Skin epidermis (tissue), 12 donors: ENCODE measurements around the gene TBC1D9.
A peak's percentile ranks its signal among the peaks of the same experiment; 100 is the strongest.
"Not testable (repeated sequence)": the region's sequence is repeated elsewhere in the genome, so short reads cannot be mapped to it uniquely, and the experiment has no call there.

Source experiments
- H3K27ac ChIP-seq, 21 experiments: fragments of 200-600 bp; sonication (generic) in 11 of 21; one replicate each; pipeline ENCODE4 v1.5.0; 2020; ENCODE audit warnings: mild to moderate bottlenecking in 3 of 21, inconsistent platforms in 2 of 21, moderate library complexity in 2 of 21
- H3K4me3 ChIP-seq, 7 experiments: fragments of 200-600 bp; sonication (generic) in 2 of 7; one replicate each; pipeline ENCODE4 v1.5.0; 2020; ENCODE audit warnings: inconsistent platforms in 2 of 7, mild to moderate bottlenecking in 2 of 7, moderate library complexity in 1 of 7

Gene TBC1D9

GRCh38 chr4:140756319-140757231 lies at the start of gene TBC1D9:
Gene TBC1D9 (minus strand): TSS chr4:140756385. CDS start chr4:140756045, 340 bp downstream.
- H3K4me3 ChIP-seq: peak within 1 kb of the TSS; percentile 52 to 86 (median 77)
- H3K27ac ChIP-seq: peak within 1 kb of the TSS; percentile 84 to 95 (median 90)

GRCh38 chr4:140805293-140805692 lies 49.1 kb upstream of the TBC1D9 start:
- no peak overlapping the region for H3K4me3 ChIP-seq
- H3K27ac ChIP-seq: no peak overlapping the region

- no peak overlapping the region for H3K27ac ChIP-seq
Measured at GRCh38 chr4:140802591-140802990, 46.4 kb upstream of the TBC1D9 start.

GRCh38 chr4:140800666-140801065 lies 44.5 kb upstream of the TBC1D9 start:
- no peak overlapping the region for H3K4me3 ChIP-seq
- no peak overlapping the region for H3K27ac ChIP-seq

More at GRCh38 chr4:140802591-140802990, 46.4 kb upstream of the TBC1D9 start:
- no peak overlapping the region for H3K4me3 ChIP-seq

DNA sequence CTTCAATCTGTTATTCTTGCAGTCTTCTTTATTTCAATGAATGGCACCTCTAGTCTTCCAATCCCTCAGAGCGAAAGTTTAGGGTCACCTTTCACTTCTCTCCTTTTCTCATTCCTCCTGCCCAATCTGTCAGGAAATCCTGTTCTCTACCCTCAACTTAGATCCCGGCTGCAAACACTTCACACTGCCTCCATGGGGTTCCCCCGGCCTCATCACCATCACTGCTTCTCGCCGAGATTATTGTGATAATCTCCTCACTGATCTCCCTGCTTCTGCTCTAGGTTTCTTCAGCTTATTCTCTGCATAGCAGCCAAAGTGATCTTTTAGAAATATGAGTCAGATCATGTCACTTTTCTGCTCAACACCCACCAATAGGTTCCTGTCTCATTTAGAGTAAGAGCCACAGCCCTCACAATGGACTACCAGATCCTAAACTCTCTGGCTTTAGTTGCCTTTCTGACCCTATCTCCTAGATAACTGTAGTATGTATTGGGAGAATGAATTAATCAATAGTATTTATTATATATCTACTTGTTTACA lies 43.6 kb upstream of the TBC1D9 start:
- H3K4me3 ChIP-seq: no peak overlapping the region
- H3K27ac ChIP-seq: no peak overlapping the region

DNA sequence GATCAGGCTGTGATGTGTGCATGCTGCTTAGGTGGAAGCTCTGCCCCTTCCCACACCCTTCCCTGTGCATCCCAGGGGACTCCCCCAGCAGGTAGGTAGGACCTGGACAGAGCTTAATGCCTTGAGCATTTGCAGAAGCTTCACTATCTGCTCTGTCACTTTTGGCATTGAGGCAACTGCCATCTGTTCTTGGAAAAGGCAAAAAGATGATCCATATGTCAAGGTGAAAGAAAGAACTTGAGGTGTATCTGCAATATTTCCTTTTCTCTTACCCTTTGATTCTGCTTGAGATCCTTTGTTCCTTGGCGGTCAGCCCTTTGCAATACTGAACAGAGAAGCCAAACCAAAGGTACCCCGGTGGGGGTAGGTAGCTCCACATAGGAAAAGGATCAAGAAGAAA lies 37.1 kb upstream of the TBC1D9 start:
- Histone ChIP-seq H3K27ac (no peak overlapping the region), H3K4me3 (no peak overlapping the region)

- peak overlapping the region in 12 of 21 experiments; percentile 1 to 80 (median 39) for H3K27ac ChIP-seq
- no peak overlapping the region for H3K4me3 ChIP-seq
Measured at GRCh38 chr4:140790765-140791164, 34.6 kb upstream of the TBC1D9 start.

- peak overlapping the region in 13 of 21 experiments; percentile 1 to 80 (median 33) for H3K27ac ChIP-seq
- H3K4me3 ChIP-seq: no peak overlapping the region
Measured at GRCh38 chr4:140790171-140790570, 34.0 kb upstream of the TBC1D9 start.

DNA sequence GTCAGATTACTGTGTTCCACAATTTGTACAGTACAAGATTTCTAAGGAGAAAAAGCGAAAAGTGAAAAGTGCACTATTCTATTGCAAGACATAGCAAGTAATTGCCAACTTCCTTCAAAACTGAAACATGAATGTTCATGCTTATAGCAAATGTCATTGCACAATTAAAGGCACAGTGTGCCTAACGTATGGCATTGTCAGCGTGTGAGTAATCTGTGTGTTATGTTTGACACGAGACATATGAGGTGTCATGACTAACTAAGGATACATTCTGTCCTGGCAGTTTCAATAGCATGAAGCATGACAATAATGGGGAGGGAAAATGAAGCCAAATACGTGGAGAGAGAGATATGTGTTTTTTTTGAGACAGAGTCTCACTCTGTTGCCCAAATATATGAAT lies 33.6 kb upstream of the TBC1D9 start:
- H3K4me3 ChIP-seq: no peak overlapping the region
- peak overlapping the region in 5 of 21 experiments; percentile 37 to 80 (median 54) for H3K27ac ChIP-seq

- H3K4me3 ChIP-seq: not testable (repeated sequence)
Measured at GRCh38 chr4:140782787-140783186, 26.6 kb upstream of the TBC1D9 start.

GRCh38 chr4:140781596-140781995 lies 25.4 kb upstream of the TBC1D9 start:
- H3K4me3 ChIP-seq: no peak overlapping the region
- H3K27ac ChIP-seq: no peak overlapping the region

More at GRCh38 chr4:140782787-140783186, 26.6 kb upstream of the TBC1D9 start:
- H3K27ac ChIP-seq: not testable (repeated sequence)

GRCh38 chr4:140777894-140778293 lies 21.7 kb upstream of the TBC1D9 start:
- Histone ChIP-seq H3K4me3 (no peak overlapping the region), H3K27ac (no peak overlapping the region)

- Histone ChIP-seq H3K27ac (no peak overlapping the region), H3K4me3 (no peak overlapping the region)
Measured at GRCh38 chr4:140777386-140777785, 21.2 kb upstream of the TBC1D9 start.

DNA sequence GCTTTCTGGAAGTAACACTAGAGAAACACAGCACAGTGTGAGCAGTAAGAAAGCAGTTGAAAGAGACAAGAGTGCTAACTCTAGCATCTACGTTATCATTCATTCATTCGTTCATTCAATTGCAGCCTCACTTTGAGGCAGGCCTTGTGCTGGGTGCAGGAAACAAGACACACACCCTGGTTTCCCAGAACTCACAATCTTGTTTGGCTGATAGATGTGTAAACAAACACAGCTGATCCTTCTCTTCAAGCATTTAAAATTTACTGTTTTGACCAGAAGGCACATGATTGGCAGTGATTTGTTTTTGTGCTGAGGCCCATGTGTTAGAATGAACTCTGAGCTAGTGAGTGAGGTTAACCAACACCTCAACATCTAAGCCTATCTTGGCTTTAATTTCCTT lies 20.4 kb upstream of the TBC1D9 start:
- no peak overlapping the region for H3K4me3 ChIP-seq

DNA sequence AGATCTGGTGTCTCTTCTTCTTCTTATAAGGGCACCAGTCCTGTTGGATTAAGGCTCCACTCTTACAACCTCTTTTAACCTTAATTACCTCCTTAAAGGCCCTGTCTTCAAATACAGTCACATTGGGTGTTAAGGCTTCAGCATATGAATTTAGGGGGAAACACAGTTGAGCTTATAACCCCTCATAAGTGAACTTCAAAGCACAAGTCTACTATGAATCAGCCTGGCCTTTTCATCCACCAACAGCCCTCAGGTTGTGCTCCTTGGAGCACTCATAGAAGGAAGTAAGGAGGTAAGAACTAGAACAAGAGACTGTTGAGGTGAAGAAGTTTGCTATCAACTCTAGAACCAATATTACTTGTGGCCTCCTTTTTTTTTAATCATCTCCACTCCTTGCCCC lies 18.8 kb upstream of the TBC1D9 start:
- H3K27ac ChIP-seq: no peak overlapping the region
- no peak overlapping the region for H3K4me3 ChIP-seq

More for the DNA sequence above, 20.4 kb upstream of the TBC1D9 start:
- H3K27ac ChIP-seq: no peak overlapping the region

DNA sequence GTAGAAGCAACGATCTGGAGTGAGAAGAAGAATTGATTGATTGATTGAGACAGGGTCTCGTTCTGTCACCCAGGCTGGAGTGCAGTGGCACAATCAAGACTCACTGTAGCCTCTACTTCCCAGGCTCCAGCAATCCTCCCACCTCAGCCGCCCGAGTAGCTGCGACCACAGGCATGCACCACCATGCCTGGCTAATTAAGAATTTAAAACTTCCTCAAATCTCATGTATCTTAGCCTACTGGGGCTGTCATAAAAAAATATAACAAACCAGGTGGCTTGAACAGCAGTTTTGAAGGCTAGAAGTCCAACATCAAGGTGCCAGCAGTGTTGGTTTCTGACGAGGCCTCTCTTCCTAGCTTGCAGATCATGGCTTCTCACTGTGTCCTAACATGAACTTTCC lies 18.3 kb upstream of the TBC1D9 start:
- Histone ChIP-seq H3K27ac (no peak overlapping the region), H3K4me3 (no peak overlapping the region)

DNA sequence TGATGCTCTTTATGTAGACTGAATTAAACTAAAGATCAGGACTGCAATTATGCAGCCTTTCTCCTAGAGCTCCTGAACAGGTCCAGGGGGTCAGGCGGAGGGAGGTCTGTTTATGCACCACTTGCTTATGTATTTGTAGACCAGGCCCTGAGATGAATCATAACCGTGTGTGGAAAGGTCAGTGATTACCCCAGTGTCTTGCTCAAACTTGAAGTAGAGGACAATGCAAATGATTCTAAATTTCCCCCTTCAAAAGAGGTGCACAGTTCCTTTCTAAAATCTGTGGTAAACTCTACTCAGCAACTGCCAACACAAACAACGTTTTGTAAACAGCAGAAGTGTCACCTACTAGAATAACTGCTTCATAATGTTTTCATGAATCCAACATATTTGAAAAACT lies 13.0 kb upstream of the TBC1D9 start:
- Histone ChIP-seq H3K4me3 (no peak overlapping the region), H3K27ac (no peak overlapping the region)

GRCh38 chr4:140764785-140765392 lies 8.7 kb upstream of the TBC1D9 start:
- Histone ChIP-seq H3K4me3 (no peak overlapping the region), H3K27ac (no peak overlapping the region)

- no peak overlapping the region for H3K4me3 ChIP-seq
- H3K27ac ChIP-seq: peak overlapping the region in 1 of 21 experiments; percentile 50
Measured at GRCh38 chr4:140762202-140762601, 6.0 kb upstream of the TBC1D9 start.

DNA sequence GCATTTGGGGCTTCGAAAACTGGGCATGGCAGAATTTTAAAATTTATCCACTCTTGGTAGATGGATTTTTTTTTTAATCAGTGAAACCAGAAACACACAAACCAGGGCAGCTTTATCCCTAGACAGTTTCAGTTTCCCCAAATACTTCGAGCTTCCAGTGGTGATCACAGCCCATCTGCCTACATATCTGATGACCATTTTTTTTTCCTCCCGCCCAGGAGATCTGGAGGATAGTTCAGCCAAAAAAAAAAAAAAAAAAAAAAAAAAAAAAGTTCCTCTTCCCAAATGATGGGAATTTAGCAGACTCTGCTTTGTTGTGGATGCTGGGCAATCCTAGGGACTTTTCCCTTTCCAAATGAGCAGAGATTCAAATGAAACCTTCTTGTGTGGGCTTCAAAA lies 1.0 kb upstream of the TBC1D9 start:
- peak overlapping the region in 11 of 21 experiments; percentile 86 to 95 (median 90) for H3K27ac ChIP-seq
- H3K4me3 ChIP-seq: peak overlapping the region in 6 of 7 experiments; percentile 52 to 86 (median 80)
